Keratinocyte (primary cell): ENCODE results near the gene ITPR2. TPM values are rescaled to one million over a fixed set of nuclear protein-coding genes. Genes with fewer than 3 reads are reported as not detected.

Experiments used
- DNase-seq: peaks from one replicate; pipeline ENCODE4 v3.0.0-alpha.2; 2011; ENCODE audit warnings: low read depth, missing footprints, low spot score
- FAIRE-seq: peaks from 2 replicates; lab custom pipeline; 2011; peaks lifted over from hg19 to GRCh38; lab: Jason Lieb, UNC
- H2AFZ ChIP-seq: 2 replicates; pipeline ENCODE4 v1.6.0; 2012; ENCODE audit warnings: low read length, control low read depth, inconsistent platforms; ENCODE audit not compliant: control insufficient read depth
- H3K27ac ChIP-seq: 2 replicates; pipeline ENCODE4 v1.5.1; 2011; ENCODE audit warnings: low read length; ENCODE audit not compliant: control insufficient read depth, insufficient read depth
- H3K27me3 ChIP-seq: 3 replicates; pipeline ENCODE4 v1.6.0; 2011; ENCODE audit warnings: low read length; ENCODE audit not compliant: control insufficient read depth, insufficient read depth; ENCODE audit errors: extremely low read depth
- H3K36me3 ChIP-seq, 2 experiments: 2 replicates in 1 of 2; 3 replicates in 1 of 2; pipeline ENCODE4 v1.5.1; 2011; ENCODE audit warnings: low read length in 2 of 2, mild to moderate bottlenecking in 1 of 2; ENCODE audit not compliant: control insufficient read depth in 2 of 2, insufficient read depth in 2 of 2; ENCODE audit errors: extremely low read depth in 1 of 2
- H3K4me1 ChIP-seq: 3 replicates; pipeline ENCODE4 v1.5.1; 2011; ENCODE audit warnings: low read length; ENCODE audit not compliant: control insufficient read depth, insufficient read depth; ENCODE audit errors: extremely low read depth
- H3K4me2 ChIP-seq: 3 replicates; pipeline ENCODE4 v1.6.0; 2011; ENCODE audit warnings: low read depth, low read length; ENCODE audit not compliant: control insufficient read depth, insufficient read depth; ENCODE audit errors: extremely low read depth
- H3K4me3 ChIP-seq, 3 experiments: fragments of 200-600 bp in 1 of 3; sonication (generic) in 1 of 3; 2 replicates in 2 of 3; 3 replicates in 1 of 3; pipeline ENCODE4 v1.5.1; 2011 to 2016; ENCODE audit warnings: low read length in 3 of 3, mild to moderate bottlenecking in 3 of 3, control low read depth in 2 of 3, inconsistent platforms in 1 of 3, low read depth in 1 of 3, mixed read lengths in 1 of 3, mixed run types in 1 of 3, moderate library complexity in 1 of 3; ENCODE audit not compliant: control insufficient read depth in 2 of 3, insufficient read depth in 2 of 3; ENCODE audit errors: extremely low read depth in 1 of 3
- H3K79me2 ChIP-seq: 2 replicates; pipeline ENCODE4 v1.6.0; 2012; ENCODE audit warnings: low read length; ENCODE audit not compliant: control insufficient read depth, insufficient read depth
- H3K9ac ChIP-seq: 3 replicates; pipeline ENCODE4 v1.6.0; 2011; ENCODE audit warnings: low read length; ENCODE audit not compliant: control insufficient read depth, insufficient read depth; ENCODE audit errors: extremely low read depth
- H3K9me1 ChIP-seq: 3 replicates; pipeline ENCODE4 v1.6.0; 2011; ENCODE audit warnings: low read length; ENCODE audit not compliant: control insufficient read depth, insufficient read depth; ENCODE audit errors: extremely low read depth
- H3K9me3 ChIP-seq: 2 replicates; pipeline ENCODE4 v1.5.1; 2012; ENCODE audit warnings: low read depth, low read length; ENCODE audit not compliant: control insufficient read depth
- H4K20me1 ChIP-seq: 3 replicates; pipeline ENCODE4 v1.6.0; 2011; ENCODE audit warnings: low read length; ENCODE audit not compliant: control insufficient read depth, insufficient read depth; ENCODE audit errors: extremely low read depth
- CTCF ChIP-seq, 3 experiments: IDR thresholded peaks in 1 of 3; conservative IDR thresholded peaks in 1 of 3; optimal IDR thresholded peaks in 1 of 3; 2 replicates in 2 of 3; 3 replicates in 1 of 3; pipeline versions ENCODE3 to v1.5.1; 2011; ENCODE audit warnings: low read length in 3 of 3, mild to moderate bottlenecking in 3 of 3, moderate library complexity in 2 of 3, control low read depth in 1 of 3, inconsistent platforms in 1 of 3; ENCODE audit not compliant: insufficient read depth in 2 of 3; ENCODE audit errors: extremely low read depth in 1 of 3
- EZH2 ChIP-seq: IDR thresholded peaks from one replicate; pipeline ENCODE4 v1.6.1; 2012; ENCODE audit warnings: inconsistent platforms, mild to moderate bottlenecking, low read length, moderate library complexity
- dilution Hi-C: fragments of 300-500 bp; cut with MboI; formaldehyde crosslinking; loops from one replicate; pipeline ENCODE4 v1.7.0; 2020; ENCODE audit warnings: low sequenced_read_pairs; ENCODE audit not compliant: extremely low pct_ligation_motif_present
- polyA plus RNA-seq, 5 experiments: library from polyadenylated mRNA; depleted of rRNA in 3 of 5; stranded (reverse) in 3 of 5; stranded (forward) in 1 of 5; unstranded in 1 of 5; fragments of >200 nt; gene quantifications; 1 replicate in 1 of 5; 2 replicates in 3 of 5; 3 replicates in 1 of 5; pipeline versions ENCODE4 v1.2.1 to v1.2.3, GENCODE V29; 2011 to 2012; ENCODE audit warnings: missing spikeins in 2 of 5, low read depth in 1 of 5, low replicate concordance in 1 of 5

ITPR2 gene
- polyA plus RNA-seq, 1 donor (not counting 4 experiments of a cell fraction or from before 2014, with no cell fraction given) = 7.6 TPM

- DNase-seq (no peak), FAIRE-seq (no peak)
- no peaks in the 10 kb centered on the region for H3K79me2 ChIP-seq
- H3K36me3 ChIP-seq = no peaks in the 10 kb centered on the region
- H3K9ac ChIP-seq = no peak overlapping the region
- TF ChIP-seq EZH2 (no peak), CTCF (optimal IDR thresholded peaks at IDR 0.05 in 1 of 3, IDR thresholded peaks at IDR 0.05 in 1 of 3, conservative IDR thresholded peaks at IDR 0.05 in 1 of 3; ENCODE audit: extremely low read depth in 1 of 3, insufficient read depth in 2 of 3, low read length in 3 of 3) (no peak)
- H3K4me3 ChIP-seq = no peak overlapping the region
- peak overlapping the region; percentile 9 for H3K4me2 ChIP-seq
- H3K9me3 ChIP-seq = no peaks in the 10 kb centered on the region
- H3K27ac ChIP-seq = peak overlapping the region; percentile 19
- no peaks in the 10 kb centered on the region for H4K20me1 ChIP-seq
- peaks cover 28% of the 10 kb centered on the region for H3K4me1 ChIP-seq
- no peaks in the 10 kb centered on the region for H3K9me1 ChIP-seq
- no peak overlapping the region for H2AFZ ChIP-seq
- dilution Hi-C loops = no loop called here
- no peaks in the 10 kb centered on the region for H3K27me3 ChIP-seq
Measured at GRCh38 chr12:26293612-26294011, 539.4 kb downstream of the ITPR2 start.

- peaks cover 2% of the 10 kb centered on the region for H3K9me1 ChIP-seq
- no peaks in the 10 kb centered on the region for H3K79me2 ChIP-seq
- no peak overlapping the region for H3K27ac ChIP-seq
- H2AFZ ChIP-seq = no peak overlapping the region
- no peaks in the 10 kb centered on the region for H3K27me3 ChIP-seq
- no peaks in the 10 kb centered on the region for H4K20me1 ChIP-seq
- no peak overlapping the region for H3K4me2 ChIP-seq
- H3K4me1 ChIP-seq = peaks cover 30% of the 10 kb centered on the region
- TF ChIP-seq EZH2 (no peak), CTCF (optimal IDR thresholded peaks at IDR 0.05 in 1 of 3, IDR thresholded peaks at IDR 0.05 in 1 of 3, conservative IDR thresholded peaks at IDR 0.05 in 1 of 3; ENCODE audit: extremely low read depth in 1 of 3, insufficient read depth in 2 of 3, low read length in 3 of 3) (no peak)
- H3K9ac ChIP-seq = no peak overlapping the region
- no peak for DNase-seq
- dilution Hi-C loops = no loop called here
- no peaks in the 10 kb centered on the region for H3K36me3 ChIP-seq
- H3K4me3 ChIP-seq = no peak overlapping the region
- FAIRE-seq = peak; percentile 75
- no peaks in the 10 kb centered on the region for H3K9me3 ChIP-seq
Measured at GRCh38 chr12:26292596-26292995, 540.4 kb downstream of the ITPR2 start.
